ENCODE results near the gene INTS6.

- TF ChIP-seq CTCF (IDR thresholded peaks at IDR 0.05) = no peak
- TF ChIP-seq EZH2 (IDR thresholded peaks at IDR 0.05; ENCODE audit: borderline replicate concordance, insufficient read depth, low read depth, low read length, poor library complexity, severe bottlenecking) = no peak
Measured at GRCh38 chr13:51426982-51427381, 25.9 kb downstream of the INTS6 start.

Measured in B cell (primary cell).